ENCODE measurements around the gene FAM83C.

FAM83C gene

DNA sequence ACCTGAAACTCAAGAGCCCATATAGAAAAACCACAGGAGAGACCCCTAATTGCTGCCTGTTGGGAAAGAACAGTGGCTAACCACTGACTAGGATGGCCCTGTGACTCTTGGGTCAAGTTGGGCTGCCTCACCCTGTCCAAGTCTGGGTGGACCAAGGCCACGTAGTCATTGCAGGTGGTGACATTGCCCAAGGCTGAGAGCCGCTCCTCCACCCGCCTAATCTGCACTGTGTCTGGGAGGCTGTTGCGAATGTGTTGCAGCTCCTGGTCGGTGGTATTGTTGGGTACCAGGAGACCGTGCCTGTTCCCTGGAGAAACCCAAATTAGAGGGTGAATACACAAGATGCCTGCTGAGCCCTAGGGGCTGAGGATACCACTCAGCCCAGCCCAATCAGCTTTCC is 11.7 kb downstream of the FAM83C start:
- no peak for DNase-seq (ENCODE audit: low read depth)
- H3K4me3 ChIP-seq (ENCODE audit: low read length): no peak overlapping the region
- TF ChIP-seq, protein P1, sequence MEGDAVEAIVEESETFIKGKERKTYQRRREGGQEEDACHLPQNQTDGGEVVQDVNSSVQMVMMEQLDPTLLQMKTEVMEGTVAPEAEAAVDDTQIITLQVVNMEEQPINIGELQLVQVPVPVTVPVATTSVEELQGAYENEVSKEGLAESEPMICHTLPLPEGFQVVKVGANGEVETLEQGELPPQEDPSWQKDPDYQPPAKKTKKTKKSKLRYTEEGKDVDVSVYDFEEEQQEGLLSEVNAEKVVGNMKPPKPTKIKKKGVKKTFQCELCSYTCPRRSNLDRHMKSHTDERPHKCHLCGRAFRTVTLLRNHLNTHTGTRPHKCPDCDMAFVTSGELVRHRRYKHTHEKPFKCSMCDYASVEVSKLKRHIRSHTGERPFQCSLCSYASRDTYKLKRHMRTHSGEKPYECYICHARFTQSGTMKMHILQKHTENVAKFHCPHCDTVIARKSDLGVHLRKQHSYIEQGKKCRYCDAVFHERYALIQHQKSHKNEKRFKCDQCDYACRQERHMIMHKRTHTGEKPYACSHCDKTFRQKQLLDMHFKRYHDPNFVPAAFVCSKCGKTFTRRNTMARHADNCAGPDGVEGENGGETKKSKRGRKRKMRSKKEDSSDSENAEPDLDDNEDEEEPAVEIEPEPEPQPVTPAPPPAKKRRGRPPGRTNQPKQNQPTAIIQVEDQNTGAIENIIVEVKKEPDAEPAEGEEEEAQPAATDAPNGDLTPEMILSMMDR (conservative IDR thresholded peaks at IDR 0.05; ENCODE audit: low read length): no peak

DNA sequence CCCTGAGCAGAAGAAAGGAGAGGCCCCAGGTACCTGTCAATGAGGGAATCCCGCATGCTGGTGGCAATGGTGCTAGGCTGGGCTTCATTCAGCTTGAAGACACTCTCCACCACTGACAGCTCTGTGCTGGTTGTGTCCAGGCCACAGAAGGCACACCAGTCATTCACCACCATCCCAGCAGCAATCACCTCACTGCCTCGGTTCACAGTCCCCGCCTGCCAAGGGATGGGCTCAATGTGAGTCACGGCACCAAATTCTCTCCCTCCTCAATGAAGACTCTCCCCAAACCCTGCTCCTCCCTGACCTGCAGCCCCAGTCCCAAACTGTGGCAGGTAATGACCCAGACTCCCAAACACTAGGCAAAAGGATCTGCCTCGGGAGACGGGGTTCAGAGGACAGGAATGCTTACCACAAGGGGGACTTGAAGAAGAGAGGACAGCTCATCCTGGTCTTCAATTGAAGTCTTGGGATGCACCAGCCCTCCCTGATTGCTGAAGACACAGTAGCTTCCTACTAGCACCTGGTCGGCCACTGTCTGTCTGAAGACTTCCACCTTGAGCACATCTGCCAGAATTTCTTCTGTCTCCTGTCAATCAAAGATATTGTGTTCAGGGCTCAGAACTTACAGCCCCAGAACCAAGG is 12.6 kb downstream of the FAM83C start:
- H3K4me3 ChIP-seq (ENCODE audit: low read length): no peak overlapping the region
- DNase-seq (ENCODE audit: low read depth): no peak
- TF ChIP-seq, protein P1 (conservative IDR thresholded peaks at IDR 0.05; ENCODE audit: low read length): no peak

DNA sequence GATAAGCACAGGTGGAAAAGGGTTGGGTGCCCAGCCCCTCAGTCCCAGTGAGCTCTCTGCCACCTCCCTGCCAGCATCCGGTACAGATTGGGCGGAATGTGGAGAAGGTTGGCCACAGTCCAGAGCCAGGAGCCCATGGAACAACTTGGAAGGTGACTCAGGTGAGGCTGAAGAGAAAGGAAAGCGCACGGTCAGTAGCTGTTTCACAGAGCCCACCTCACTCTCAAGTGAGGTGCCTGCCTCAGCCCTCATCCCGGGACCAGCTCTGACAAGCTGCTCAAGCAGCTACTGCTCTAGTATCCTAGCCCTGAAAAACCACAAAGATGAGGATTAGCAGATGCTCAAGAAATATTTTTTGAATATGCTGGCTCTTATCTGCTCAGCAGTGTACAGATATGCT is 13.2 kb downstream of the FAM83C start:
- no peak overlapping the region for H3K4me3 ChIP-seq (ENCODE audit: low read length)
- DNase-seq (ENCODE audit: low read depth): no peak
- TF ChIP-seq, protein P1 (conservative IDR thresholded peaks at IDR 0.05; ENCODE audit: low read length): no peak

DNA sequence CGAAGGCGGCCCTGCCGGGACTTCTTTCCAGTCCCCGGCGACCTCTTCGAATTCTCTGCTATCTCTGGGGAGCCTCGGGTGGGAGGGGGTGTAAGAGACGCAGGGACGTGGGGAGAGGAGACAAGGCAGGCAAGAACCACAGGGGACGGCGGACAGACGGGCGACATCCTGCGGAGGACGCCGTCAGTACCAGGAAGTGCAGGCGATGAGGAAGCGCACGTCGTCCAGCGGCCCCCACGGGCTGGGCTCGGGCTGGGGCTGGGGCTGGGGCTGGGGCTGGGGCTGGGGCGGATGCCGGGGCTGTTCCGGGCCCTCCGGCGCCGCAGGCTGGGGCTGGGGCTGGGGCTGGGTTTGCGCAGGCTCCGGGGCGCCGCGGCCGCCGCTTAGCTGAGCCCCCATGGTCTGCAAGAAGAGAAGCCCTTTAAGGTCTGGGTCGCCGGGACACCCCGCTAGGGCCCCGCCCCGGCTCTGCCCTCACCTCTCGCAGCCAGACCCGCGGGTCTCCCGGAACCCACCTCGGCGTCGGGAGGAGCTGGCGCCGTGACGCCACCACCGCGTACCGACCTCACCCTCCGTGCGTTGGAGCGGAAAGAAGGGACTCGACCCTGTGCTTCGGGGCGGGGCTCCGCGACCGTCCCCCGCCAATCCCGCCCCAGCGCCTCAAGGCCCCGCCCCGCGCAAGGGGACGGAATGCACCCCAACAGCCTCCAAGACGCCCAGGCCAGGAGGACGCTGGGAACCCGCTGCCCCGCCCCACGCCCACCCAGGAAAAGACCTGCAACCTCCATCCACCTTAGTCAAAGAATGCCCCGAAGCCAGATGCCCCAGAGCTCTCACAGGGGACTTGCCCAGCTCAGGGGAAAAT is 14.5 kb downstream of the FAM83C start, which contains the start of gene MMP24OS:
Gene MMP24OS, minus strand, starts transcription at position 592 of the 865 bp plus-strand sequence. Its CDS starts 193 bp downstream, at position 399.
- peak within 1 kb of the TSS; percentile 88 for H3K4me3 ChIP-seq (ENCODE audit: low read length)
- DNase-seq (ENCODE audit: low read depth): peak; percentile 82
- TF ChIP-seq, protein P1 (conservative IDR thresholded peaks at IDR 0.05; ENCODE audit: low read length): peak; percentile 40

DNA sequence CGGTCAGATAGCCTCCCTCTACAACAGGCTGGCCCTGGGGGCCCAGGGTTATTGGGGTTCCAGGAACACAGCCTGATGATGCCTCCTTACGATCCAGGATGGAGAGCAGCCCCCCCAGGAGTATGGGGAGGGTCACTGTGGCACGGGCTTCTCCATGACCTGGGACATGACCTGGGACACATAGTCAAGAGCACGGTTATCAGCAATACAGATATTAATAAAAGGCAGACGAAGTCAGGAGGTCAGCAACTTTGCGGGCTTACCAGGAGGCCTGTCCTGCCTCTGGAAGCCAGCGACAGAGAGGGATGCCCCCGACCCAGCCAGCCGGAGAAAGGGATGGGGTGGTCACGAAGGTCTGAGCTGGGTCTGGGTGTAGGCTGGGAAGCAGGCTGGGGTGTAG is 15.1 kb downstream of the FAM83C start:
- peak overlapping the region; percentile 88 for H3K4me3 ChIP-seq (ENCODE audit: low read length)
- DNase-seq (ENCODE audit: low read depth): no peak
- TF ChIP-seq, protein P1 (conservative IDR thresholded peaks at IDR 0.05; ENCODE audit: low read length): no peak

DNA sequence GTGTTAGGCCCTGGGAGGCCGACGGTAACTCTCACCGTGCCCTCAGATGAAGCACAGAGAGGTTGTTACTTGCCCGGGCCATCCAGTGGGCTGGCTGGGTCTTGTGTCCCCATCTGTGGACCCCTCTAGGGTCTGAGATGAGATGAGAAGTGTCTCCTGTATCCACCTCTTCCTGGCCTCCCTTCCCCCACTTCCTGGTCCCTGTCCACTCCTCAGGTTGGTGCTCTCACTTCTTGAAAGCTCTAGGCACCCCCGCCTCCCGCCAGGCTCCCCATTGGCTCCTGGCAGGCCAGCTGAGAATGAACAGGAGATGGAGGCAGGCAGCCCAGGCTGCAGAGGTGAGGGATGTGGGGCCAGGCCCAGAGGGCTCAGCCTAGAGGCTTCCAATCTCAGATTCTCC is 15.8 kb downstream of the FAM83C start:
- TF ChIP-seq, protein P1 (conservative IDR thresholded peaks at IDR 0.05; ENCODE audit: low read length): no peak
- DNase-seq (ENCODE audit: low read depth): no peak
- H3K4me3 ChIP-seq (ENCODE audit: low read length): peak overlapping the region; percentile 88
